ENCODE data around the gene LIPI.
"Not testable (repeated sequence)": the region's sequence is repeated elsewhere in the genome, so short reads cannot be mapped to it uniquely, and the experiment has no call there.

LIPI gene

GRCh38 chr21:14071902-14072734 is 138.6 kb downstream of the LIPI start:
- DNase-seq: no peak

GRCh38 chr21:14070968-14071367 is 139.8 kb downstream of the LIPI start:
- DNase-seq: no peak

DNA sequence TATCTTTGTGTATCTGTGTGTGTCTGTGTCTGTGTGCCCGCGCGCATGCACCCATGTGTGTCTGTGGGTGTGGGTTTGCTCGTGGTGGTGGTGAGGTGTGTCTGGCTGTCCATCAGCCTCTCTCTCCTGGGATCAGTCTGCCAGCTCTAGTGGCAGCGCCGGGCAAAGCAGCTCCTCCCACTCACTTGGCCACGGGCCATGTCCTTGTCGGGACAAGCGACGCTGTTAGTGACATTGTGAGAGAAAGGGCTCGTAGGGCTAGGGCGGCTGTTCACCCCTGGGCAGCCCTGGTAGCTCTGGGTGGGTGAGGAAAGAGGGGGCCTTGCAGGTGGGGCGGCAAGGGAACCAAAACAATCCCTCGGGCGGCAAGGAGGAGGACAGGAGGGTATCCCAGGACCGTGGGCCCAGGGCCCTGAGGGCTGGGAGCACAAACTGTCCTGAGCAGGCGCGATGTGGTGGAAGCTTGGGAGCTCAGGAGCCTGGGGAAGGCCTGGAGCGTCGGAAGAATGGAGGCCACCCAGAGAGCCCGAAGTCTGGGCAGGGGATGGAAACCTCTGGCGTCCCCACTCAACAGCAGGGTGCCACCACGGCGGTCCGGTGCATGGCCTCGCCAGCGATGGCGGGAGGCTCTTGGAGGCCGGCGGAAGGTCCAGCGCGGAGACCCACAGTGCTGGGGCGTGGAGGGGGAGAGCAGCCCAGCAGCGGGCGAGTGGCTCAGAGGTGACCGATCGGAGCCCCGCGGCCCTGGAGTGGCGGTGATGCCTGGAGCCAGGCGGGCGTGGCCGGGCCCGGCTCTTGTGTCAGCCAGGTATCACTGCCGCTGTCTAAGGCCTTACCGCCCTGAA is 140.5 kb downstream of the LIPI start:
- no peak for DNase-seq

DNA sequence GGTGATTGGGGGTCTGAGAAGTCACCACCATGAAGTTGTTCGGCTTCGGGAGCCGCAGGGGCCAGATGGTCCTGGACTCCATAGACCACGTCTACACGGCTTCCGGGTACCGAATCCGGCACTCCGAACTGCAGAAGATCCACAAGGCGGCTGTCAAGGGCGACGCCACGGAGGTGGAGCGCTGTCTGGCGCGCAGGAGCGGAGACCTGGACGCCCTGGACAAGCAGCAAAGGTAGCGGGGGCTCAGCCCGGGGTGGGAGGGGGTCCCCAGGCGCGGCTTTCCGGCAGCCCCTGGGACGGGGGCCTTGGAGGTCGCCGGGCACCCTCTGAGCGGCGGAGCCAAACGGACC is 146.5 kb downstream of the LIPI start:
- DNase-seq: no peak

- not testable (repeated sequence) for DNase-seq
Observed at GRCh38 chr21:14063620-14064295, 147.0 kb downstream of the LIPI start.

GRCh38 chr21:14062684-14063083 is 148.1 kb downstream of the LIPI start:
- not testable (repeated sequence) for DNase-seq

DNA sequence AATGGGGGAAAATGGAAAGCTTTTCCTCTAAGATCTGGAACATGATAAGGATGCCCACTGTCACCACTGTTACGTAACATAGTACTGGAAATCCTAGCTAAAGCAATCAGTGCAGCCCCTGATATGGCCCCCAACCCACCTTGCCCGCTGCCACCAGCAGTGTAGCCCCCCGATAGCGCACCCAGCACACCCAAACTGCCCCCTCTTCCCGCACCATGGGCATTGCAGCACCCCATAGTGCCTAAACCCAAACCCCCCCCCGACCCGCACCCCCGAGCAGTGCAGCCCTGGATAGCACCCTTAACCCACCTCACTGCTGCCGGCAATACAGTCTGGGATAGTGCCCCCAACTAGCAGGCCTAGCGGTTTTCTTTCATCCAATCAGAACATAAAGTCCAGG is 148.9 kb downstream of the LIPI start:
- not testable (repeated sequence) for DNase-seq

DNA sequence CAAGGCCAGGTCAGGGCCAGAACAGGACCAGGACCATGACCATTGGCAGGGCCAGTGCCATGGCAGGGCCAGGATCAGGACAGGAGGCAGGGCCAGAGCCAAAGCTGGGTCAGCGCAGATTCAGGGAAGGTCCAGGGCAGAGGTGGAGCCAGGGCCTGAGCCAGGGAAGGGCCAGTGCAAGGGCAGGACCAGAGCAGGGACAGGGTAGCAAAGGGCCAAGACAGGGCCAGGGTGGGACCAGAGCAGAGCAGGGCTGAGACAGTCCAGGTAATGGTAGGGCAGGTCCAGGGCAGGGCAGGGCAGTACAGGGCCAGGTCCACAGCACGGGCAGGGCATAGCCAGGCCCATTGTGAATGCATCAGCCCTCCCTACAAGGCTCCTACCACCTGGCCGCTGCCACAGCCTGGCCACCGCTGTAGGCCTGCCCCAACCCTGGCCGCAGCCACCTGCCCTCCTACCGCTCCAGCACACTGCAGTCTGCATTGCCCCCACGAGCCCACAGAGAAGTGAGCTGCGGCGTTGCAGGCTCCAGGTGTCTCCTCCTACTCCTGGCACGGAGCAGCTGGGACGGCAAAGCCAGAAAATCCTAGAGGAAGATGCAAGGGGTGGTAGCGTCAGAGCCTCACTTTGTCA is 151.6 kb downstream of the LIPI start:
- not testable (repeated sequence) for DNase-seq

Data from DMS79 (cell line).